Measurements from ENCODE around the gene SLC38A9.

Gene SLC38A9

DNA sequence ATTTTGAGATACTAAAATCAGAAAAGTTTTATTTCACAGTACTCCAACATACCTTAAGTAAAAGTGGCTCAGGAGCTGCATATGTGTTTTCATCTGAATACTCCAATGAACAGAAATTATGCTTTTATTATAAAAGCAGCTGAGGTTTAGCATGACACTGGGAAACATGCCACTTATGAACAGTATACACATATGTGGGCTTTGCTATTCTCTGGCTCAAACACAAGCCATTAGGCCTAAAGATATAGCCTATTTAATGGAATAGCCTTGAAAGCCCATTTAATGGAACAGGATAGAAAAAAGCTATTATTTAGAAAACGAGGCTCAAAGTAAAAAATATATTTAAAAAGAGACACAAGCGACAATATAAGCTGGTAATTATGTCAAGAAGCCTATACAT, 74.1 kb downstream of the SLC38A9 start:
- TF ChIP-seq, protein P1, sequence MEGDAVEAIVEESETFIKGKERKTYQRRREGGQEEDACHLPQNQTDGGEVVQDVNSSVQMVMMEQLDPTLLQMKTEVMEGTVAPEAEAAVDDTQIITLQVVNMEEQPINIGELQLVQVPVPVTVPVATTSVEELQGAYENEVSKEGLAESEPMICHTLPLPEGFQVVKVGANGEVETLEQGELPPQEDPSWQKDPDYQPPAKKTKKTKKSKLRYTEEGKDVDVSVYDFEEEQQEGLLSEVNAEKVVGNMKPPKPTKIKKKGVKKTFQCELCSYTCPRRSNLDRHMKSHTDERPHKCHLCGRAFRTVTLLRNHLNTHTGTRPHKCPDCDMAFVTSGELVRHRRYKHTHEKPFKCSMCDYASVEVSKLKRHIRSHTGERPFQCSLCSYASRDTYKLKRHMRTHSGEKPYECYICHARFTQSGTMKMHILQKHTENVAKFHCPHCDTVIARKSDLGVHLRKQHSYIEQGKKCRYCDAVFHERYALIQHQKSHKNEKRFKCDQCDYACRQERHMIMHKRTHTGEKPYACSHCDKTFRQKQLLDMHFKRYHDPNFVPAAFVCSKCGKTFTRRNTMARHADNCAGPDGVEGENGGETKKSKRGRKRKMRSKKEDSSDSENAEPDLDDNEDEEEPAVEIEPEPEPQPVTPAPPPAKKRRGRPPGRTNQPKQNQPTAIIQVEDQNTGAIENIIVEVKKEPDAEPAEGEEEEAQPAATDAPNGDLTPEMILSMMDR (IDR thresholded peaks at IDR 0.05; ENCODE audit: borderline replicate concordance, insufficient read depth, low read depth, low read length) = no peak
- no peak overlapping the region for H3K4me3 ChIP-seq (ENCODE audit: low read depth, low read length)

GRCh38 chr5:55636683-55637082, 75.4 kb downstream of the SLC38A9 start:
- TF ChIP-seq, protein P1 (IDR thresholded peaks at IDR 0.05; ENCODE audit: borderline replicate concordance, insufficient read depth, low read depth, low read length) = no peak
- no peak overlapping the region for H3K4me3 ChIP-seq (ENCODE audit: low read depth, low read length)

DNA sequence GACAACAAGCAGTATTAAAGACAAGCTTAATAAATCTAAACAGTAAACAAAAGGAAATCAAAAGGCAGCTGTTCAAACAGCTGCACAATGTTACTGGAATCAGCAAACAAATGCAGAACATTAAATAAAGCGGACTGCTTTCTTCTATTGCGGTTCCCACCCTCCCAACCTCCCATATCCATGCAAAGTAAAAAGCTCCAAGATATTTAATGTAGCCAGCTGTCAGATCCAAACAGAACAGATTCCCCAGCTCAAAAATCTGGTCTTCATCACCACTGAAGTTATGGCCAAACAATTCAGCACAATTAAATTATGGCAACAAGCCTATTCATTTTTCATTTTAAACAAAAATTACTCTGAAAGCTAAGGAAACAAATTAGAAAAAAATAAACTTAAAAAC, 75.9 kb downstream of the SLC38A9 start:
- TF ChIP-seq, protein P1 (IDR thresholded peaks at IDR 0.05; ENCODE audit: borderline replicate concordance, insufficient read depth, low read depth, low read length) = no peak

DNA sequence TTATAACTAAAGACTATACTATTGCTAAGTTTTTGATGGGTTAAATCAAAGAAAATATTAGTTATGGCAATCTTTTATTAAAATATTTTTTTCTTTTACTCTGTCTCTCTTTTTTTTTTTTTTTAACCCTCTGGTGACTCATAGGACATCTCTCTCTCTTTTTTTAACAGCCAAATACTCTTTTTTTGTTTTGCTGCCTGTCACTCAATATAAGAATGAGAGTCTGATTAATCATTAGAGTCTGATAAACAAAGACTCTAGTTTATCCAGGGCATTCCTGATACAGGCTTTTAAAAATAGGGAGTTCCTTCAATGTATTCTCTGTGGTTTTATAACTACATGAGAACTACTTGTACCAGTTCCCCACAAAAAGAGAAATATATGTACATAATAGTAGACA, 77.3 kb downstream of the SLC38A9 start:
- TF ChIP-seq, protein P1 (IDR thresholded peaks at IDR 0.05; ENCODE audit: borderline replicate concordance, insufficient read depth, low read depth, low read length) = no peak
- H3K4me3 ChIP-seq (ENCODE audit: low read depth, low read length) = no peak overlapping the region

More for the DNA sequence above, 75.9 kb downstream of the SLC38A9 start:
- no peak overlapping the region for H3K4me3 ChIP-seq (ENCODE audit: low read depth, low read length)

DNA sequence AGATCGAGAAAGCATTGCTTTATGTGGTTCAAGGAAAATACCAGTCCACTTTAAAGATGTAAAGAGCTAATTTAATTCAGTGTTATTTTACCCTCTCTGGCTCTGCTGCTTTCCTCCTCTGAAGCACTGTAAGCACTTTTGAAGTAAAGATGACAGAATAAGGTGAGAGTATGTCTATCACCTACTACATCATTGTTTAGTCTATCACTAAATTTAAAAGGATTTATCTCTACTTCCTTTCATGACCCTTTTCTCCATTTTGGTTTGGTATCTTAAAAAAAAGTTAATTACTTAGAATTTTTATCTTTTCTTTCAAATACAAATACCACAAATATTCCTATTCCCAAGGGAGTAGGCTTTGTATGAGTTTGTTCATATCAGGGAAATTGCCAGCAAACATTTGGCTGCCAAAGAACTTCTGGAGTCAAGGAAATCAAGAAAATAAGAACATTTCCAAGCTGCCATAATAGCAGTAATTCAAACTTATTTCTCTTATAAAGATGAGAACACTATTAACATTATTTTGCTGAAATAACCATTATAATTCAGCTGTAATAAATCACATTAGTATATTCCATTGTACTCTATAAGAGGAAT, 77.8 kb downstream of the SLC38A9 start:
- no peak overlapping the region for H3K4me3 ChIP-seq (ENCODE audit: low read depth, low read length)
- TF ChIP-seq, protein P1 (IDR thresholded peaks at IDR 0.05; ENCODE audit: borderline replicate concordance, insufficient read depth, low read depth, low read length) = no peak

GRCh38 chr5:55633574-55634208, 78.4 kb downstream of the SLC38A9 start:
- TF ChIP-seq, protein P1 (IDR thresholded peaks at IDR 0.05; ENCODE audit: borderline replicate concordance, insufficient read depth, low read depth, low read length) = no peak
- H3K4me3 ChIP-seq (ENCODE audit: low read depth, low read length) = no peak overlapping the region

GRCh38 chr5:55629815-55630214, 82.3 kb downstream of the SLC38A9 start:
- TF ChIP-seq, protein P1 (IDR thresholded peaks at IDR 0.05; ENCODE audit: borderline replicate concordance, insufficient read depth, low read depth, low read length) = no peak
- H3K4me3 ChIP-seq (ENCODE audit: low read depth, low read length) = no peak overlapping the region

All from GM12875 (cell line).